ENCODE measurements around the gene REEP3. TPM values are rescaled to one million over a fixed set of nuclear protein-coding genes. Genes with fewer than 3 reads are reported as not detected.
"Not testable (repeated sequence)": the region's sequence is repeated elsewhere in the genome, so short reads cannot be mapped to it uniquely, and the experiment has no call there.

REEP3 gene
- total RNA-seq, 2 donors from 2014 or later: 20.8 to 22.1 TPM

DNA sequence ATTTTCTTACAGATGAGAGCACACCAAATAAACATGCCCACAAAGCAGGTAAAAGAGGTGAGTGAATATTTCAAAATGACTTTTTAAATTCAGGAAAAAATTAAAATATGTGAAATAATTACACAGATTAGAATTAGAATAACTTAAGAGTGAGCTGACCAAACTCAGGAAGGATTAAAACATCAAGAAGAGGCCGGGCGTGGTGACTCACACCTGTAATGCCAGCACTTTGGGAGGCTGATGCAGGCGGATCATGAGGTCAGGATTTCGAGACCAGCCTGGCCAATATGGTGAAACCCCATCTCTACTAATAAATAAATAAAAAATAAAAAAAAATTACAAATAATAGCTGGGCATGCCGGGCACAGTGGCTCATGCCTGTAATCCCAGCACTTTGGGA, 140.1 kb downstream of the REEP3 start:
- intact Hi-C loops (cut with DNase I): no loop called here
- TF ChIP-seq, protein P1, sequence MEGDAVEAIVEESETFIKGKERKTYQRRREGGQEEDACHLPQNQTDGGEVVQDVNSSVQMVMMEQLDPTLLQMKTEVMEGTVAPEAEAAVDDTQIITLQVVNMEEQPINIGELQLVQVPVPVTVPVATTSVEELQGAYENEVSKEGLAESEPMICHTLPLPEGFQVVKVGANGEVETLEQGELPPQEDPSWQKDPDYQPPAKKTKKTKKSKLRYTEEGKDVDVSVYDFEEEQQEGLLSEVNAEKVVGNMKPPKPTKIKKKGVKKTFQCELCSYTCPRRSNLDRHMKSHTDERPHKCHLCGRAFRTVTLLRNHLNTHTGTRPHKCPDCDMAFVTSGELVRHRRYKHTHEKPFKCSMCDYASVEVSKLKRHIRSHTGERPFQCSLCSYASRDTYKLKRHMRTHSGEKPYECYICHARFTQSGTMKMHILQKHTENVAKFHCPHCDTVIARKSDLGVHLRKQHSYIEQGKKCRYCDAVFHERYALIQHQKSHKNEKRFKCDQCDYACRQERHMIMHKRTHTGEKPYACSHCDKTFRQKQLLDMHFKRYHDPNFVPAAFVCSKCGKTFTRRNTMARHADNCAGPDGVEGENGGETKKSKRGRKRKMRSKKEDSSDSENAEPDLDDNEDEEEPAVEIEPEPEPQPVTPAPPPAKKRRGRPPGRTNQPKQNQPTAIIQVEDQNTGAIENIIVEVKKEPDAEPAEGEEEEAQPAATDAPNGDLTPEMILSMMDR (IDR thresholded peaks at IDR 0.05): no peak
- TF ChIP-seq POLR2A (IDR thresholded peaks at IDR 0.05): no peak
- H3K4me3 ChIP-seq: no peak overlapping the region
- H3K27me3 ChIP-seq: no peaks in the 10 kb centered on the region
- H3K4me1 ChIP-seq: no peaks in the 10 kb centered on the region
- no peak for DNase-seq
- no peaks in the 10 kb centered on the region for H3K36me3 ChIP-seq (replicated peaks in 1 of 2; ENCODE audit: insufficient read depth in 1 of 2, low read depth in 2 of 2)
- ATAC-seq: no peak
- WGBS, 2 donors: 96% methylated on average over 5 of the region's 5 CpGs
- H3K27ac ChIP-seq: no peak overlapping the region
- H3K9me3 ChIP-seq: no peaks in the 10 kb centered on the region

DNA sequence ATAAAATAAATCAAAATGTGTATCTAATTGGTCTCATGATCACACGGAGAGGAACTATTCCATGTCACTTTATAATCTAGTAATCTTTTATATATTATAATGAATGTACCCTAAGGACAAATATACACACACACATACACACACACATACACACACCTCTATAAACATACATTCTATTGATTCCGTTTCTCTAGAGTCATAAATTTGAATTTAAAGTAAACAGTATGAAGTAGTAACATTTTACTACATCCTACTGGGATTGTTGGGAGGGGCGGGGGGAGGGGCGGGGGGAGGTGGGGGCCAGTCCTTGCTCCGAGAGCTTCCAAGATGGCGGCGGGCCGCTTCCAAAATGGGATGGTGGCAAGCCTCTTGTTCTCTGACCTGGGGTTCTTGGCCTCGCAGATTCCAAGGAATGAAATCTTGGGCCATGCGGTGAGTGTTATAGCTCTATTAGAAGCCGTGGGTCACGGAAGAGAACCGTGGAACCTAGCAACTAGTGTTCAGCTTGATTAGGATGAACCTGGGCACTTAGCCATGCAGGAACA, 143.2 kb downstream of the REEP3 start:
- Histone ChIP-seq H3K27me3 (no peaks in the 10 kb centered on the region), H3K27ac (no peak overlapping the region), H3K4me3 (no peak overlapping the region), H3K4me1 (no peaks in the 10 kb centered on the region), H3K9me3 (no peaks in the 10 kb centered on the region), H3K36me3 (replicated peaks in 1 of 2; ENCODE audit: insufficient read depth in 1 of 2, low read depth in 2 of 2) (no peaks in the 10 kb centered on the region)
- intact Hi-C loops (cut with DNase I): no loop called here
- ATAC-seq (no peak), DNase-seq (no peak)
- 96 to 97% methylated on average over 12 to 13 of the region's 13 CpGs for WGBS, 2 donors
- TF ChIP-seq, protein P1 (IDR thresholded peaks at IDR 0.05): no peak
- TF ChIP-seq POLR2A (IDR thresholded peaks at IDR 0.05): no peak

DNA sequence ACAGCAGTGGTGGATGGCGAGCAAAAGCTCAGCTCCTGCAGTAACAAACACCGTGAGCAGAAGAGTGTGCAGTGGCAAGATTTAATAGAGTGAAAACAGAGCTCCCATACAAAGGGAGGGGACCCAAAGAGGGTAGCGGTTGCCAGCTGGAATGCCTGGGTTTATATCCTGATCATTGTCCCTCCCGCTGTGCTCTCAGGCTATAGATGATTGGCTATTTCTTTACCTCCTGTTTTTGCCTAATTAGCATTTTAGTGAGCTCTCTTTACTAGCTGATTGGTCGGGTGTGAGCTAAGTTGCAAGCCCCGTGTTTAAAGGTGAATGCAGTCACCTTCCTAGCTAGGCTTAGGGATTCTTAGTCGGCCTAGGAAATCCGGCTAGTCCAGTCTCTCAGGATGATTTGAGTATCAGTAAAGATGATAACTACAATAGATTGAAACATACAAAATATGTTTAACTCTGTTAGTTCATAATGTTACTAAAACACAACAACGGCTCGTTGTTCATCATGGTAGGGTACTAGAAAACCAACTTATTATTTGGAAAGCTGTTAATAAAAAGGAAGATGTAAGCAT, 143.9 kb downstream of the REEP3 start:
- H3K9me3 ChIP-seq; DNase-seq; H3K27me3 ChIP-seq; ATAC-seq; intact Hi-C loops (cut with DNase I); H3K27ac ChIP-seq; H3K36me3 ChIP-seq (replicated peaks in 1 of 2; ENCODE audit: insufficient read depth in 1 of 2, low read depth in 2 of 2); H3K4me1 ChIP-seq; H3K4me3 ChIP-seq: not testable (repeated sequence)
- 87 to 91% methylated on average over 10 of the region's 10 CpGs for WGBS, 2 donors

DNA sequence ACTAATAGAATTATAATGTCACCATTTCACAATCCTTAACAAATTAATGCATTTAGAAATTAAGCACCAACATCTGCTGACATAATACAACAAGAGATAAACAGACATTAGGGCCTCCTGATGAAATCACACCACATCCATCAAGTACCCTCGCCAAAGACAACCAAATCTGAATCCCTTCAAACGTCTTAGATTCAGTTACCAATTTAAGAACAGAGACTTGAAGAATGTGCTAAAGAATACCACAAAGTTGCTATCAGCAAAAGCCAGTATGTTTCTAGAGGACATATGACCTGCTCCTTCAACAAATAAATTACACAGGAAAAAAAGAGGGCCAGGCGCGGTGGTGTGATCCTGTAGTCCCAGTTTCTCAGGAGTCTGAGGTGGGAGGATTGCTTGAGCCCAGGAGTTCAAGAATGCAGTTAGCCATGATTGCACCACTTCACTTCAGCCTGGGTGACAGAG, 144.5 kb downstream of the REEP3 start:
- intact Hi-C loops (cut with DNase I): no loop called here
- H3K9me3 ChIP-seq: no peaks in the 10 kb centered on the region
- no peaks in the 10 kb centered on the region for H3K4me1 ChIP-seq
- H3K27ac ChIP-seq: no peak overlapping the region
- H3K36me3 ChIP-seq (replicated peaks in 1 of 2; ENCODE audit: insufficient read depth in 1 of 2, low read depth in 2 of 2): no peaks in the 10 kb centered on the region
- ATAC-seq (no peak), DNase-seq (no peak)
- H3K4me3 ChIP-seq: no peak overlapping the region
- 73 to 86% methylated on average over 4 of the region's 4 CpGs for WGBS, 2 donors
- no peak for TF ChIP-seq POLR2A (IDR thresholded peaks at IDR 0.05)
- TF ChIP-seq, protein P1 (IDR thresholded peaks at IDR 0.05): no peak
- H3K27me3 ChIP-seq: no peaks in the 10 kb centered on the region

DNA sequence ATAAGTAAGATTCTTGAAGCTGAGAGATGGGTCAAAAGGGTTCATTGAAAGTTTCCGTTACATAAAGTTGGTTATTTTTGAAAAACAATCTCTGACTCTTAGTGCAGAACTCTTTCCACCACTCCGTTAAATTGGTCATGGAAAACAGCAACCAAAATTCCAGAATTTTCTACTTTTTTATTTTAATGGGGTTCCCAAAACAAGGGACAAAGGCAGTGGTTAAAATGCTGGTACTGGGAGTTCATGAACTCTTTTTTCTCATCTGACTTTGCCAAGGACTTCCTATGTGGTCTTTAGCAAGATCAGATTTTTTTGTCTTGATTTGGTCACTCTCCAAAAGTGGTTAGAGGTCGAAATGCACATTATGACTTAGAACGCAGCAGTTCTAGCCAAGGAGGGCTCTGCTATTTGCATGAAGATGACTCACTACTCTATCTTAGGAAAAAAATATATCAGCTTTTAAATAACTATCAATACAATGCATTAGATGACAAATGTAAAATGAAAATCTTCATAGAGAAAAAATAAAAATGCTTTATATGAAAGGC, 145.7 kb downstream of the REEP3 start:
- WGBS, 2 donors: 62 to 64% methylated on average over 4 of the region's 4 CpGs

More for the DNA sequence above, 145.7 kb downstream of the REEP3 start:
- TF ChIP-seq POLR2A (IDR thresholded peaks at IDR 0.05): no peak
- TF ChIP-seq, protein P1 (IDR thresholded peaks at IDR 0.05): no peak
- H3K4me1 ChIP-seq: peaks cover 8% of the 10 kb centered on the region
- no peak overlapping the region for H3K4me3 ChIP-seq
- DNase-seq (no peak), ATAC-seq (no peak)
- intact Hi-C loops (cut with DNase I): no loop called here
- no peak overlapping the region for H3K27ac ChIP-seq
- no peaks in the 10 kb centered on the region for H3K27me3 ChIP-seq
- no peaks in the 10 kb centered on the region for H3K9me3 ChIP-seq
- H3K36me3 ChIP-seq (replicated peaks in 1 of 2; ENCODE audit: insufficient read depth in 1 of 2, low read depth in 2 of 2): no peaks in the 10 kb centered on the region

All from body of pancreas (tissue), 4 donors.